ENCODE data around the gene STX1B.

Gene STX1B

GRCh38 chr16:30972872-30973271 lies 37.6 kb downstream of the STX1B start:
- TF ChIP-seq CTCF (IDR thresholded peaks at IDR 0.05; ENCODE audit: low read depth, low read length), result peak; percentile 26; the same call in 1 of the 2 replicates
- H3K4me3 ChIP-seq (ENCODE audit: low read depth, low read length), result no peak overlapping the region

- no peak for TF ChIP-seq CTCF (IDR thresholded peaks at IDR 0.05; ENCODE audit: low read depth, low read length)
- no peak overlapping the region for H3K4me3 ChIP-seq (ENCODE audit: low read depth, low read length)
Observed at GRCh38 chr16:30971298-30971697, 39.1 kb downstream of the STX1B start.

- TF ChIP-seq CTCF (IDR thresholded peaks at IDR 0.05; ENCODE audit: low read depth, low read length), result no peak
Observed at GRCh38 chr16:30969246-30969842, 41.1 kb downstream of the STX1B start.

GRCh38 chr16:30967795-30968194 lies 42.6 kb downstream of the STX1B start:
- H3K4me3 ChIP-seq (ENCODE audit: low read depth, low read length), result no peak overlapping the region
- no peak for TF ChIP-seq CTCF (IDR thresholded peaks at IDR 0.05; ENCODE audit: low read depth, low read length)

More at GRCh38 chr16:30969246-30969842, 41.1 kb downstream of the STX1B start:
- no peak overlapping the region for H3K4me3 ChIP-seq (ENCODE audit: low read depth, low read length)

- no peak for TF ChIP-seq CTCF (IDR thresholded peaks at IDR 0.05; ENCODE audit: low read depth, low read length)
- no peak overlapping the region for H3K4me3 ChIP-seq (ENCODE audit: low read depth, low read length)
Observed at GRCh38 chr16:30966033-30966619, 44.3 kb downstream of the STX1B start.

- no peak overlapping the region for H3K4me3 ChIP-seq (ENCODE audit: low read depth, low read length)
- TF ChIP-seq CTCF (IDR thresholded peaks at IDR 0.05; ENCODE audit: low read depth, low read length), result no peak
Observed at GRCh38 chr16:30965436-30965835, 45.0 kb downstream of the STX1B start.

GRCh38 chr16:30964574-30965226 lies 45.7 kb downstream of the STX1B start:
- no peak for TF ChIP-seq CTCF (IDR thresholded peaks at IDR 0.05; ENCODE audit: low read depth, low read length)
- no peak overlapping the region for H3K4me3 ChIP-seq (ENCODE audit: low read depth, low read length)

All from WI38 (cell line).